Kidney (tissue), 14 donors: ENCODE measurements around the gene XPO5. TPM values are rescaled to one million over a fixed set of nuclear protein-coding genes. Genes with fewer than 3 reads are reported as not detected.

Experiments used
- DNase-seq, 5 donors: peaks; one replicate each; pipeline ENCODE4 v3.0.0-alpha.2; 2013 to 2020
- FAIRE-seq: peaks from 2 replicates; lab custom pipeline; 2012; peaks lifted over from hg19 to GRCh38; lab: Jason Lieb, UNC
- H3K27ac ChIP-seq, 2 donors: one replicate each; pipeline ENCODE4 v1.7.0; 2013; ENCODE audit warnings: low read depth in 2 of 2, low read length in 2 of 2, inconsistent platforms in 1 of 2
- H3K27me3 ChIP-seq: one replicate; pipeline ENCODE4 v1.7.1; 2013; ENCODE audit warnings: low read length, inconsistent platforms; ENCODE audit not compliant: control insufficient read depth, insufficient read depth
- H3K36me3 ChIP-seq, 3 donors: one replicate each; pipeline versions ENCODE4 v1.7.0 to v1.7.1; 2013; ENCODE audit warnings: low read length in 3 of 3, control low read depth in 1 of 3, inconsistent platforms in 1 of 3; ENCODE audit not compliant: insufficient read depth in 3 of 3, control insufficient read depth in 2 of 3
- H3K4me1 ChIP-seq, 3 donors: one replicate each; pipeline versions ENCODE4 v1.7.0 to v1.7.1; 2013; ENCODE audit warnings: low read length in 3 of 3, inconsistent platforms in 1 of 3, low read depth in 1 of 3; ENCODE audit not compliant: control insufficient read depth in 2 of 3, insufficient read depth in 2 of 3
- H3K4me3 ChIP-seq, 3 donors: one replicate each; pipeline versions ENCODE4 v1.7.0 to v1.8.1; 2013; ENCODE audit warnings: low read length in 3 of 3, control low read depth in 1 of 3, inconsistent platforms in 1 of 3
- H3K9ac ChIP-seq, 3 donors: one replicate each; pipeline versions ENCODE4 v1.7.0 to v1.7.1; 2013; ENCODE audit warnings: low read length in 3 of 3, control low read depth in 1 of 3, inconsistent platforms in 1 of 3
- H3K9me3 ChIP-seq, 3 donors: one replicate each; pipeline versions ENCODE4 v1.7.0 to v1.7.1; 2013; ENCODE audit warnings: low read length in 3 of 3, control low read depth in 1 of 3, inconsistent platforms in 1 of 3; ENCODE audit not compliant: control insufficient read depth in 2 of 3, insufficient read depth in 1 of 3
- intact Hi-C: fragments of 100-400 bp; cut with DNase I; formaldehyde crosslinking; loops from one replicate; pipeline ENCODE4 v1.11.1; 2022
- polyA plus RNA-seq: library from polyadenylated mRNA; stranded (reverse); fragments of 350-450 nt; fragmentation: Illumina TruSeq; extraction: RNeasy Lipid Tissue Mini Kit (QIAGEN cat#74804); gene quantifications from one replicate; pipeline ENCODE4 v1.2.3, GENCODE V29; 2014; ENCODE audit warnings: low read depth, low replicate concordance; ENCODE audit not compliant: insufficient read depth
- total RNA-seq: library from RNA; stranded (reverse); fragmentation: NEBNext Ultra II Directional; extraction: Animal tissue kit (Norgen Biotek cat#: 25700); gene quantifications from one replicate; pipeline ENCODE4 v1.2.1, GENCODE V29; 2021
- TF ChIP-seq, protein P1 (sequence below): IDR thresholded peaks from 3 replicates; pipeline ENCODE4 v1.5.1; 2012; ENCODE audit warnings: mild to moderate bottlenecking, moderate library complexity, borderline replicate concordance; ENCODE audit not compliant: insufficient read depth; ENCODE audit errors: extremely low read depth
- donor health status: control.
- donor health status: control.
- donor health status: control.
- donor health status: control.
- donor health status: control.
- donor health status: DM: yes; HTN: yes; CAD: no.
- donor health status: Normal renal cell carcinoma (clear cell type).

Gene XPO5
- total and polyA plus RNA-seq, 2 donors from 2014 or later, result 7.5 to 34.3 TPM

DNA sequence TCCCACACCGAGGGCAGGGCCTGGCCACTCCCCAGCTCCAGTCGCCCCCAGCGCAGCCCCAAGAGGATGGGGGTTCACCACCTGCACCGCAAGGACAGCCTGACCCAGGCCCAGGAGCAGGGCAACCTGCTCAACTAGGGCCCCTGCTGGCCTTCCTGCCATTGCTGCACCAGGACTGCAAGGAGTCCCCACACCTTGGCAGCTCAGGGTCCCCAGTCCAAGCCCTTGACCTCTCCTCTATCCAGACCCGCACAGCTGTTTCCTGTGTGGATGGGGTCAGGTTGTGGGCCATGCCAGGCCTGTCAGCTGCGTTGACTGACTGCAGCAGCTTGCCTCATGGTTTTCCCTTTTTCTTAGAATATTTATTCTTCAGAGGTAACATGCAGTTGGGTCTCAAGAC is 70.1 kb downstream of the XPO5 start:
- Histone ChIP-seq H3K4me1 (peaks cover 0 to 14% (median 4%) of the 10 kb centered on the region in 3 donors), H3K36me3 (peaks cover 0 to 34% (median 14%) of the 10 kb centered on the region in 3 donors), H3K9me3 (no peaks in the 10 kb centered on the region), H3K27me3 (no peaks in the 10 kb centered on the region), H3K4me3 (no peak overlapping the region), H3K9ac (no peak overlapping the region), H3K27ac (no peak overlapping the region)
- TF ChIP-seq, protein P1, sequence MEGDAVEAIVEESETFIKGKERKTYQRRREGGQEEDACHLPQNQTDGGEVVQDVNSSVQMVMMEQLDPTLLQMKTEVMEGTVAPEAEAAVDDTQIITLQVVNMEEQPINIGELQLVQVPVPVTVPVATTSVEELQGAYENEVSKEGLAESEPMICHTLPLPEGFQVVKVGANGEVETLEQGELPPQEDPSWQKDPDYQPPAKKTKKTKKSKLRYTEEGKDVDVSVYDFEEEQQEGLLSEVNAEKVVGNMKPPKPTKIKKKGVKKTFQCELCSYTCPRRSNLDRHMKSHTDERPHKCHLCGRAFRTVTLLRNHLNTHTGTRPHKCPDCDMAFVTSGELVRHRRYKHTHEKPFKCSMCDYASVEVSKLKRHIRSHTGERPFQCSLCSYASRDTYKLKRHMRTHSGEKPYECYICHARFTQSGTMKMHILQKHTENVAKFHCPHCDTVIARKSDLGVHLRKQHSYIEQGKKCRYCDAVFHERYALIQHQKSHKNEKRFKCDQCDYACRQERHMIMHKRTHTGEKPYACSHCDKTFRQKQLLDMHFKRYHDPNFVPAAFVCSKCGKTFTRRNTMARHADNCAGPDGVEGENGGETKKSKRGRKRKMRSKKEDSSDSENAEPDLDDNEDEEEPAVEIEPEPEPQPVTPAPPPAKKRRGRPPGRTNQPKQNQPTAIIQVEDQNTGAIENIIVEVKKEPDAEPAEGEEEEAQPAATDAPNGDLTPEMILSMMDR, result no peak
- intact Hi-C loops, result loop anchor here (10.0 kb wide), 1 partner anchor 51 kb away; the partner anchor contains the start of gene DLK2
- no peak for DNase-seq
- FAIRE-seq, result no peak

DNA sequence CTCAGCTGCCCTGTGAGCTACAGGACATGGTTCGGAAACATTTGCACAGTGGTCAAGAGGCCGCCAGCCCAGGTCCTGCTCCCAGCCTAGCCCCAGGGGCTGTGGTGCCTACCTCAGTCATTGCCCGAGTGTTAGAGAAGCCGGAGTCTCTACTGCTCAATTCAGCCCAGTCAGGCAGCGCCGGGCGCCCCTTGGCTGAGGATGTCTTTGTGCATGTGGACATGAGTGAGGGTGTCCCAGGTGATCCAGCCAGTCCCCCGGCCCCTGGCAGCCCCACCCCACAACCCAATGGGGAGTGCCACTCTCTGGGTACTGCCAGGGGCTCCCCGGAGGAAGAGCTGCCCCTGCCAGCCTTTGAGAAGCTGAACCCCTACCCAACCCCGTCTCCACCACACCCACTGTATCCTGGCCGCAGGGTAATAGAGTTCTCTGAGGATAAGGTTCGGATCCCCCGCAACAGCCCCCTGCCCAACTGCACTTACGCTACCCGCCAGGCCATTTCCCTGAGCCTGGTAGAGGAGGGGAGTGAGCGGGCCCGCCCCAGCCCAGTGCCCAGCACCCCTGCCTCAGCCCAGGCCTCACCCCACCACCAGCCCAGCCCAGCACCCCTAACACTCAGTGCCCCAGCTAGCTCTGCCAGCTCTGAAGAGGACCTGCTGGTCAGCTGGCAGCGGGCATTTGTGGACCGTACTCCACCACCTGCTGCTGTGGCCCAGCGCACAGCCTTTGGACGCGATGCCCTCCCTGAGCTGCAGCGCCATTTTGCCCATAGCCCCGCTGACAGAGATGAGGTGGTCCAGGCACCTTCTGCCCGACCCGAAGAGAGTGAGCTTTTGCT is 70.9 kb downstream of the XPO5 start:
- Histone ChIP-seq H3K27me3 (no peaks in the 10 kb centered on the region), H3K9ac (no peak overlapping the region), H3K36me3 (peaks cover 1 to 41% (median 22%) of the 10 kb centered on the region in 3 donors), H3K4me3 (no peak overlapping the region), H3K9me3 (no peaks in the 10 kb centered on the region), H3K27ac (no peak overlapping the region), H3K4me1 (peaks cover 0 to 10% (median 4%) of the 10 kb centered on the region in 3 donors)
- intact Hi-C loops, result loop anchor here (10.0 kb wide), 1 partner anchor 50 kb away; the partner anchor contains the start of gene DLK2
- DNase-seq, result no peak
- no peak for FAIRE-seq
- TF ChIP-seq, protein P1, result no peak

DNA sequence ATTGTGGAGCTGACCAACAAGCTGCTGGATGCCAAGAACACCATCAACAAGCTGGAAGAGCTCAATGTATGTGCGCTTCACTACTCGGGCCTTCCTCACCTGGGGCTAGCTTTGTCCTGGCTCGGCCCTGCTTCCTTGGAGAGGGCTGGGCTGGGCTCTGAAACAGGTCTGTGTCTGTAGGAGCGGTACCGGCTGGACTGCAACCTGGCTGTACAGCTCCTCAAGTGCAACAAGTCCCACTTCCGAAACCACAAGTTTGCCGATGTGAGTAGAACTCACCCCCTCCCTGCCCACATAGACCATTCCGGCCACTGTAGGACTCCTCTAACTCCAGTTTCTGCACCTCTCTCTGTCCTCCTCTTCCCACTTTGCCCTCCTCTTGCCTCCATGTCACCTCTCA is 72.4 kb downstream of the XPO5 start:
- peaks cover 5 to 57% (median 35%) of the 10 kb centered on the region in 3 donors for H3K36me3 ChIP-seq
- intact Hi-C loops, result loop anchor here (10.0 kb wide), 1 partner anchor 49 kb away; the partner anchor contains the start of gene DLK2
- no peak overlapping the region for H3K4me3 ChIP-seq
- no peaks in the 10 kb centered on the region for H3K27me3 ChIP-seq
- FAIRE-seq (no peak), DNase-seq (no peak)
- no peak overlapping the region for H3K9ac ChIP-seq
- no peak overlapping the region for H3K27ac ChIP-seq
- TF ChIP-seq, protein P1, result no peak
- H3K9me3 ChIP-seq, result no peaks in the 10 kb centered on the region
- H3K4me1 ChIP-seq, result peaks cover 0 to 7% (median 0%) of the 10 kb centered on the region in 3 donors
